ENCODE data around the gene HAS3. TPM values are rescaled to one million over a fixed set of nuclear protein-coding genes. Genes with fewer than 3 reads are reported as not detected.

The HAS3 gene
- polyA plus RNA-seq, 1 donor (not counting 4 experiments of a cell fraction or from before 2014, with no cell fraction given): 132 TPM

DNA sequence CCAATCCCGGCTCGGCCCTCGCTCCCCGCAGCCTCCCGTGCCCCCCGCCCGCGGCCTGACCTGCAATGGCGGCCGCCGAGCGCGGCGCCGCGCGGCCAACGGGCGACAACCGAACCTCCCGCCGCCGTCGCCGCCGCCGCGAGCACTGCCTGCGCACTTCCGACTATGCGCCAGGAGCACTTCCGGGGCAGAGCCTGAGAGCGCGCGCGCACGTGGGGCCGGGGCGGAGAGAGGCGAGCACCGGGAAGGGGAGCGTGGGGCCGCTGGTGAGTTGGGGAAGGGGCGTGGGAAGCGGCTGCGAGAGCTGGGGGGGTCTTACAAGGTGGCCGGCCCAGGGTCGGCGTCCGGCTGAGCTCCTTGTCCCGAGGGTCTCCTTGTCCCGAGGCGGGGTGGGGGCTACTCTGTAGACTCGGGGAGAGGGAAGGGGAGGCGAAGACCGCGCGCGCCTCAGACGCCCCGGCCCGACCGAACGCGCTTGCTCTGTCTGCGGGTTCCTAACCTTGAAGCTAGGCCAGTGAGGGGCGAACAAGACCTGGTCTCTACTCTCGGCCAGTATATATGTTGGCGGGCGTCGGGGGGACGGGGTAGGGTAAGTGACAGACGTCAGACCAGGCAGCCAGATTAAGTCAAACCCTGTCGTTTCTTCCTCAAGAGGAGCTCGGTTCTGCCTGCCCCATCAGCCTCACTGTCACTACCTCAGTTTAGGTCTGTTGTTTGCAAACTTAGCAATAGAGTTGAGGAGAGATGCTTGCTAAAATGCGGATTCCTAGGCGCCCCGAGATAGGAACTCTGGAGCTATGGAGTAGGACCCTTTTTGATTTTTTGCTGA, 27.2 kb downstream of the HAS3 start, which contains the start of the genes CHTF8 and UTP4:
CHTF8 (minus strand) TSS at position 165 of the 829 bp plus-strand sequence. CDS start 11,130 bp downstream, outside the sequence.
UTP4 (plus strand) TSS at position 226 of the 829 bp plus-strand sequence. CDS start 811 bp downstream, outside the sequence.
- Histone ChIP-seq H3K9ac (ENCODE audit: control insufficient read depth, extremely low read depth, insufficient read depth, low read length) (peak within 1 kb of the TSS; percentile 96), H3K9me3 (ENCODE audit: control insufficient read depth, low read depth, low read length) (no peaks in the 10 kb centered on the region), H3K4me1 (ENCODE audit: control insufficient read depth, extremely low read depth, insufficient read depth, low read length) (peaks cover 21% of the 10 kb centered on the region), H3K4me2 (ENCODE audit: control insufficient read depth, extremely low read depth, insufficient read depth, low read depth, low read length) (peak within 1 kb of the TSS; percentile 92), H3K27ac (ENCODE audit: control insufficient read depth, insufficient read depth, low read length) (peak within 1 kb of the TSS; percentile 89), H3K9me1 (ENCODE audit: control insufficient read depth, extremely low read depth, insufficient read depth, low read length) (peaks cover 3% of the 10 kb centered on the region), H3K4me3 (ENCODE audit: control insufficient read depth in 2 of 3, extremely low read depth in 1 of 3, insufficient read depth in 2 of 3, low read depth in 1 of 3, low read length in 3 of 3) (peak within 1 kb of the TSS; percentile 95 to 99 (median 96)), H3K27me3 (ENCODE audit: control insufficient read depth, extremely low read depth, insufficient read depth, low read length) (no peaks in the 10 kb centered on the region), H2AFZ (ENCODE audit: control insufficient read depth, low read length) (peak within 1 kb of the TSS; percentile 50), H3K79me2 (ENCODE audit: control insufficient read depth, insufficient read depth, low read length) (peaks cover 90% of the 10 kb centered on the region), H3K36me3 (ENCODE audit: control insufficient read depth in 2 of 2, extremely low read depth in 1 of 2, insufficient read depth in 2 of 2, low read length in 2 of 2) (peaks cover 9 to 29% of the 10 kb centered on the region in 2 experiments), H4K20me1 (ENCODE audit: control insufficient read depth, extremely low read depth, insufficient read depth, low read length) (peaks cover 2% of the 10 kb centered on the region)
- DNase-seq (ENCODE audit: low read depth, low spot score) (no peak), FAIRE-seq (no peak)
- dilution Hi-C loops (cut with MboI; ENCODE audit: extremely low pct_ligation_motif_present, low sequenced_read_pairs): no loop called here
- no peak for TF ChIP-seq EZH2 (IDR thresholded peaks at IDR 0.05; ENCODE audit: low read length)
- TF ChIP-seq, protein P1, sequence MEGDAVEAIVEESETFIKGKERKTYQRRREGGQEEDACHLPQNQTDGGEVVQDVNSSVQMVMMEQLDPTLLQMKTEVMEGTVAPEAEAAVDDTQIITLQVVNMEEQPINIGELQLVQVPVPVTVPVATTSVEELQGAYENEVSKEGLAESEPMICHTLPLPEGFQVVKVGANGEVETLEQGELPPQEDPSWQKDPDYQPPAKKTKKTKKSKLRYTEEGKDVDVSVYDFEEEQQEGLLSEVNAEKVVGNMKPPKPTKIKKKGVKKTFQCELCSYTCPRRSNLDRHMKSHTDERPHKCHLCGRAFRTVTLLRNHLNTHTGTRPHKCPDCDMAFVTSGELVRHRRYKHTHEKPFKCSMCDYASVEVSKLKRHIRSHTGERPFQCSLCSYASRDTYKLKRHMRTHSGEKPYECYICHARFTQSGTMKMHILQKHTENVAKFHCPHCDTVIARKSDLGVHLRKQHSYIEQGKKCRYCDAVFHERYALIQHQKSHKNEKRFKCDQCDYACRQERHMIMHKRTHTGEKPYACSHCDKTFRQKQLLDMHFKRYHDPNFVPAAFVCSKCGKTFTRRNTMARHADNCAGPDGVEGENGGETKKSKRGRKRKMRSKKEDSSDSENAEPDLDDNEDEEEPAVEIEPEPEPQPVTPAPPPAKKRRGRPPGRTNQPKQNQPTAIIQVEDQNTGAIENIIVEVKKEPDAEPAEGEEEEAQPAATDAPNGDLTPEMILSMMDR (optimal IDR thresholded peaks at IDR 0.05 in 1 of 3, IDR thresholded peaks at IDR 0.05 in 1 of 3, conservative IDR thresholded peaks at IDR 0.05 in 1 of 3; ENCODE audit: extremely low read depth in 1 of 3, insufficient read depth in 2 of 3, low read length in 3 of 3): no peak

DNA sequence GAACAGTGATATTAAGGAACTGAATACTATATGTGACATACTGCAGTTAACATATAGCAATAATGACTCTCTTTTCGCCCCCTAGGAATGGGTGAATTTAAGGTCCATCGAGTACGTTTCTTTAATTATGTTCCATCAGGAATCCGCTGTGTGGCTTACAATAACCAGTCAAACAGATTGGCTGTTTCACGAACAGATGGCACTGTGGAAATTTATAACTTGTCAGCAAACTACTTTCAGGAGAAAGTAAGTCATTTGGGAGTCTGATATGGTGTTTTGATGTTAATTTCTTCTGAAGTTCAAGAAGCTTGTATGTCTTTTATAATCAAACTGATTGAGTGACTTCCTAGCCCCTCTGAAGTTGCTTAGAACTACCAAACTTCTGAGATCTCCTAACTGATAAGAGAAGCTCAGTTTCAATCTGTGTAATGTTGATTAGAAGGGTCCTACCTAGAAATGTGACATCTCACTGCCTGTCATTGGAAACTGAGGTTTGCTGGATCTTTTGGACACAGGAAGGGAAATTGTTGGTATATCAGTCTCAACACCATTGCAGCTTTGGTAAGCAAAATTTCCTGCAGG, 28.0 kb downstream of the HAS3 start:
- H3K36me3 ChIP-seq (ENCODE audit: control insufficient read depth in 2 of 2, extremely low read depth in 1 of 2, insufficient read depth in 2 of 2, low read length in 2 of 2): peaks cover 12 to 30% of the 10 kb centered on the region in 2 experiments
- peak overlapping the region; percentile 96 for H3K9ac ChIP-seq (ENCODE audit: control insufficient read depth, extremely low read depth, insufficient read depth, low read length)
- H3K27me3 ChIP-seq (ENCODE audit: control insufficient read depth, extremely low read depth, insufficient read depth, low read length): no peaks in the 10 kb centered on the region
- H3K27ac ChIP-seq (ENCODE audit: control insufficient read depth, insufficient read depth, low read length): peak overlapping the region; percentile 34
- TF ChIP-seq, protein P1 (optimal IDR thresholded peaks at IDR 0.05 in 1 of 3, IDR thresholded peaks at IDR 0.05 in 1 of 3, conservative IDR thresholded peaks at IDR 0.05 in 1 of 3; ENCODE audit: extremely low read depth in 1 of 3, insufficient read depth in 2 of 3, low read length in 3 of 3): no peak
- H3K79me2 ChIP-seq (ENCODE audit: control insufficient read depth, insufficient read depth, low read length): peaks cover 86% of the 10 kb centered on the region
- no peak overlapping the region for H2AFZ ChIP-seq (ENCODE audit: control insufficient read depth, low read length)
- H4K20me1 ChIP-seq (ENCODE audit: control insufficient read depth, extremely low read depth, insufficient read depth, low read length): no peaks in the 10 kb centered on the region
- peak overlapping the region; percentile 75 to 99 (median 88) for H3K4me3 ChIP-seq (ENCODE audit: control insufficient read depth in 2 of 3, extremely low read depth in 1 of 3, insufficient read depth in 2 of 3, low read depth in 1 of 3, low read length in 3 of 3)
- dilution Hi-C loops (cut with MboI; ENCODE audit: extremely low pct_ligation_motif_present, low sequenced_read_pairs): no loop called here
- H3K9me1 ChIP-seq (ENCODE audit: control insufficient read depth, extremely low read depth, insufficient read depth, low read length): peaks cover 3% of the 10 kb centered on the region
- FAIRE-seq (no peak), DNase-seq (ENCODE audit: low read depth, low spot score) (no peak)
- peak overlapping the region; percentile 86 for H3K4me2 ChIP-seq (ENCODE audit: control insufficient read depth, extremely low read depth, insufficient read depth, low read depth, low read length)
- H3K4me1 ChIP-seq (ENCODE audit: control insufficient read depth, extremely low read depth, insufficient read depth, low read length): peaks cover 21% of the 10 kb centered on the region
- no peaks in the 10 kb centered on the region for H3K9me3 ChIP-seq (ENCODE audit: control insufficient read depth, low read depth, low read length)
